ENCODE results near the gene TRPM2.

DNA sequence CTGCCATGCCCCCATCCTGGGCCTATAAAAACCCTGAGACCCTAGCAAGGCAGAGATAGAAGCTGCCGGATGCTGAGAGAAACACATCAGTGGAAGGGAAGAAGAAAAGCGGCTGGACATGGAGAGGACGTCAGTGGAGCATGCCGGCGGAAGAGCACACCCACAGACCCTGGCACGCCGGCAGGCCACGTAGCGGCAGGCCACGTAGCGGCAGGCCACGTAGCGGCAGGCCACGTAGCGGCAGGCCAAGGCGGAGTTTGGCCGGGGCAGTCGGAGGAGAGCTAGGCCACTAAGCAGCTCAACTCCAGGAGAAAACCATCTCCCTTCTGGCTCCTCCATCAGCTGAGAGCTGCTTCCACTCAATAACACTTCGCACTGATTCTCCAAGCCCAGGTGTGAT lies 137.0 kb downstream of the TRPM2 start:
- TF ChIP-seq, protein P1, sequence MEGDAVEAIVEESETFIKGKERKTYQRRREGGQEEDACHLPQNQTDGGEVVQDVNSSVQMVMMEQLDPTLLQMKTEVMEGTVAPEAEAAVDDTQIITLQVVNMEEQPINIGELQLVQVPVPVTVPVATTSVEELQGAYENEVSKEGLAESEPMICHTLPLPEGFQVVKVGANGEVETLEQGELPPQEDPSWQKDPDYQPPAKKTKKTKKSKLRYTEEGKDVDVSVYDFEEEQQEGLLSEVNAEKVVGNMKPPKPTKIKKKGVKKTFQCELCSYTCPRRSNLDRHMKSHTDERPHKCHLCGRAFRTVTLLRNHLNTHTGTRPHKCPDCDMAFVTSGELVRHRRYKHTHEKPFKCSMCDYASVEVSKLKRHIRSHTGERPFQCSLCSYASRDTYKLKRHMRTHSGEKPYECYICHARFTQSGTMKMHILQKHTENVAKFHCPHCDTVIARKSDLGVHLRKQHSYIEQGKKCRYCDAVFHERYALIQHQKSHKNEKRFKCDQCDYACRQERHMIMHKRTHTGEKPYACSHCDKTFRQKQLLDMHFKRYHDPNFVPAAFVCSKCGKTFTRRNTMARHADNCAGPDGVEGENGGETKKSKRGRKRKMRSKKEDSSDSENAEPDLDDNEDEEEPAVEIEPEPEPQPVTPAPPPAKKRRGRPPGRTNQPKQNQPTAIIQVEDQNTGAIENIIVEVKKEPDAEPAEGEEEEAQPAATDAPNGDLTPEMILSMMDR (conservative IDR thresholded peaks at IDR 0.05), result no peak
- no peak for TF ChIP-seq EZH2 (IDR thresholded peaks at IDR 0.05; ENCODE audit: low read depth)
